ENCODE data around the gene LRRC66.

The LRRC66 gene

DNA sequence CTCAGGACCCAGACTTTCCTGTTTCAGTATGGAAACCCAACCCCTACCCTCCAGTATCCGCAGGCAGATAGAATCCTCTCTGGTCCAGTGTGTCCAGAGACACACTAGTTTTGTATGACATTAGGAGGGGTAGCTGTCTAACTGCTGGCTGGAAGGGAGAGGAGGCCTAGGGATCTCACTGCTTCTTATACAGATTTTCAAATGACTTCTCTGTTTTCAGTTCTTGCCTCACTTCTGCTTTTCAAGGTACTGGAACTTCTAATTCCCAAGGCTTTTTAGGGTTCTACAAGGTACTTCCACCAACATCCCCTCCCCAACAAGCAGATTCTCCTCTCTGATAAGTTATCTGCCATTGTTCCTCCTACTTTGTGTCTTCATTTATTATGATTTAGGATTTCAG is 11.8 kb upstream of the LRRC66 start:
- TF ChIP-seq, protein P1, sequence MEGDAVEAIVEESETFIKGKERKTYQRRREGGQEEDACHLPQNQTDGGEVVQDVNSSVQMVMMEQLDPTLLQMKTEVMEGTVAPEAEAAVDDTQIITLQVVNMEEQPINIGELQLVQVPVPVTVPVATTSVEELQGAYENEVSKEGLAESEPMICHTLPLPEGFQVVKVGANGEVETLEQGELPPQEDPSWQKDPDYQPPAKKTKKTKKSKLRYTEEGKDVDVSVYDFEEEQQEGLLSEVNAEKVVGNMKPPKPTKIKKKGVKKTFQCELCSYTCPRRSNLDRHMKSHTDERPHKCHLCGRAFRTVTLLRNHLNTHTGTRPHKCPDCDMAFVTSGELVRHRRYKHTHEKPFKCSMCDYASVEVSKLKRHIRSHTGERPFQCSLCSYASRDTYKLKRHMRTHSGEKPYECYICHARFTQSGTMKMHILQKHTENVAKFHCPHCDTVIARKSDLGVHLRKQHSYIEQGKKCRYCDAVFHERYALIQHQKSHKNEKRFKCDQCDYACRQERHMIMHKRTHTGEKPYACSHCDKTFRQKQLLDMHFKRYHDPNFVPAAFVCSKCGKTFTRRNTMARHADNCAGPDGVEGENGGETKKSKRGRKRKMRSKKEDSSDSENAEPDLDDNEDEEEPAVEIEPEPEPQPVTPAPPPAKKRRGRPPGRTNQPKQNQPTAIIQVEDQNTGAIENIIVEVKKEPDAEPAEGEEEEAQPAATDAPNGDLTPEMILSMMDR (IDR thresholded peaks at IDR 0.05), result no peak
- H3K4me3 ChIP-seq (ENCODE audit: low read depth in 1 of 2, low read length in 1 of 2), result no peak overlapping the region
- no peaks in the 10 kb centered on the region for H3K4me1 ChIP-seq (ENCODE audit: control insufficient read depth in 1 of 2, insufficient read depth in 1 of 2, low read depth in 1 of 2, low read length in 1 of 2)
- H3K27ac ChIP-seq, result no peak overlapping the region
- no peaks in the 10 kb centered on the region for H3K9me3 ChIP-seq
- H3K27me3 ChIP-seq, result peaks cover 33% of the 10 kb centered on the region
- no peaks in the 10 kb centered on the region for H3K36me3 ChIP-seq

DNA sequence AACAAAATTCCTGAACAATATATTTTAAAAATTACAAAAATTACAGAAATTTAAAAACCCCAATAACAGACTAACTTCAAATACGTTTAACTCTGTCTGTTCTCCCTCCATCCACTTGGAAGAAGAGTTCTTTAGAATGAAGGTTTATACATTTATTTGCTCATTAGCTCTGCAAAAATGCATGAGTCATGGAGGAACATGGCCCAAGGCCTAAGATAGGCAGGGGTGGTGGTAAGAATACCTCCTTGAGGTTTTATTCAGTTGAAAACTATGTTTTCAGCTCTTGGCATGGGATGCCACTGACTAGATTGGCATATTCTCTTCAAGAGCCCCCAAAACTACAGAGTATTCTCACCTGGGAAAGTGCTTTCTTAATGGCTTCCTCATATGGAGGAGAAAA is 8.8 kb upstream of the LRRC66 start:
- no peaks in the 10 kb centered on the region for H3K36me3 ChIP-seq

DNA sequence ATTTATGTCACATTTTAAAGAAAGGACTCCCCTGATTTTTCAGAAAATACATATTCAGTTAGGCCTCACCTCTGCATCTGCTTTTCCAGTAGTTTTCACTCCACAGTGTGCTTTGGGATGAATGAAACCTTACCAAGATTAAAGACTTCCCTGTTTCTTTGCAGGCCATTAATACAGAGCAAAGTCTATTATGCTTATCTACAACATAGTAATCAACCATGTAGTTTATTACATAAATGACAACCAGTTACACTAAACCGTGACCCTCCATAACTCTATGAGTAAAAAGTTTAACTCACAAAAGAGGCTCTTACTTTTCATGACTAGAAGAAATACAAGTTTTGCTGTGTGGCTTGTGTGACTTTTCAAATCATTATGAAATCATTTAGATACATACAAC is 2.3 kb downstream of the LRRC66 start:
- no peaks in the 10 kb centered on the region for H3K4me1 ChIP-seq (ENCODE audit: control insufficient read depth in 1 of 2, insufficient read depth in 1 of 2, low read depth in 1 of 2, low read length in 1 of 2)
- TF ChIP-seq, protein P1 (IDR thresholded peaks at IDR 0.05), result no peak

More for the DNA sequence above, 8.8 kb upstream of the LRRC66 start:
- no peak overlapping the region for H3K27ac ChIP-seq
- peaks cover 6% of the 10 kb centered on the region for H3K27me3 ChIP-seq
- H3K4me3 ChIP-seq (ENCODE audit: low read depth in 1 of 2, low read length in 1 of 2), result no peak overlapping the region
- TF ChIP-seq, protein P1 (IDR thresholded peaks at IDR 0.05), result no peak
- H3K9me3 ChIP-seq, result no peaks in the 10 kb centered on the region
- H3K4me1 ChIP-seq (ENCODE audit: control insufficient read depth in 1 of 2, insufficient read depth in 1 of 2, low read depth in 1 of 2, low read length in 1 of 2), result no peaks in the 10 kb centered on the region

DNA sequence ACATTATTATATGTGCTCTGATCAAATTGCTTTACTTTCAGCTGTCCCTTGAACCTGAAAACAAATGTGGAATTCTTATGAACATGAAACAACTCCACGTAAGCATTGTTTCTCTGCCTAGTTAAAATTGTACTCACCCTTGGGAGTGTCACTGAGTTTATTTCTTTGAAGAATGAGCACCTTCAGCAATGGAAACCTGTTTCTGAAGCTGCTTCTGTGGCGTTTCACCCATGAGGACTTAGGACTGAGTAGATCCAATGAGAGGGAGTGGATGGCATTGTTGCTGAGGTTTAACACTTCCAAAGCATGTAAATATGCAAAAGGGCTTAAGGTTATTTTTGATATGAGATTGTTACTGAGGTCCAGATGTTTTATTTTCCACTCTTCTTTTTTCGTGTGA is 3.2 kb downstream of the LRRC66 start:
- H3K36me3 ChIP-seq, result no peaks in the 10 kb centered on the region
- TF ChIP-seq, protein P1 (IDR thresholded peaks at IDR 0.05), result no peak
- H3K27ac ChIP-seq, result no peak overlapping the region
- H3K27me3 ChIP-seq, result no peaks in the 10 kb centered on the region
- H3K4me3 ChIP-seq (ENCODE audit: low read depth in 1 of 2, low read length in 1 of 2), result no peak overlapping the region
- H3K4me1 ChIP-seq (ENCODE audit: control insufficient read depth in 1 of 2, insufficient read depth in 1 of 2, low read depth in 1 of 2, low read length in 1 of 2), result no peaks in the 10 kb centered on the region
- H3K9me3 ChIP-seq, result no peaks in the 10 kb centered on the region

More for the DNA sequence above, 2.3 kb downstream of the LRRC66 start:
- H3K27me3 ChIP-seq, result no peaks in the 10 kb centered on the region
- no peak overlapping the region for H3K27ac ChIP-seq
- no peaks in the 10 kb centered on the region for H3K36me3 ChIP-seq
- H3K9me3 ChIP-seq, result no peaks in the 10 kb centered on the region
- H3K4me3 ChIP-seq (ENCODE audit: low read depth in 1 of 2, low read length in 1 of 2), result no peak overlapping the region

DNA sequence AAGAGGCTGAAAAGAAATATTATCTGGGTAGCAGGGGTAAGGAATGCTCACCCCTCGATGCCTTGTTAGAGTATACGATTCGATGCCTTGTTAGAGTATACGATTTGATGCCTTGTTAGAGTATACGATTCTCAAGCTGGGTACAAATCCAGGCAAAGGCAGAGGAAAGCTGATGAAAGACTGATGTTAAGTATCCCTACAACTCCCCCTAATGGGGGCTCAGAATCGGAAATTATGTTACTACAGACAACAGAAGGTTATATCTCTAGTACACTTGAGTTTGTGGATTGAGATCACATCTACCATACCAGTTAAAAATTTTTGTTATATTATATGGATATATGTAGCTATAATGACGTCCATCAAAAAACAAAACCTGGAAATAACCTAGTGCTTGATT is 4.8 kb downstream of the LRRC66 start:
- Histone ChIP-seq H3K36me3 (no peaks in the 10 kb centered on the region), H3K27ac (no peak overlapping the region), H3K27me3 (no peaks in the 10 kb centered on the region), H3K4me1 (ENCODE audit: control insufficient read depth in 1 of 2, insufficient read depth in 1 of 2, low read depth in 1 of 2, low read length in 1 of 2) (no peaks in the 10 kb centered on the region), H3K9me3 (no peaks in the 10 kb centered on the region), H3K4me3 (ENCODE audit: low read depth in 1 of 2, low read length in 1 of 2) (no peak overlapping the region)
- TF ChIP-seq, protein P1 (IDR thresholded peaks at IDR 0.05), result no peak

DNA sequence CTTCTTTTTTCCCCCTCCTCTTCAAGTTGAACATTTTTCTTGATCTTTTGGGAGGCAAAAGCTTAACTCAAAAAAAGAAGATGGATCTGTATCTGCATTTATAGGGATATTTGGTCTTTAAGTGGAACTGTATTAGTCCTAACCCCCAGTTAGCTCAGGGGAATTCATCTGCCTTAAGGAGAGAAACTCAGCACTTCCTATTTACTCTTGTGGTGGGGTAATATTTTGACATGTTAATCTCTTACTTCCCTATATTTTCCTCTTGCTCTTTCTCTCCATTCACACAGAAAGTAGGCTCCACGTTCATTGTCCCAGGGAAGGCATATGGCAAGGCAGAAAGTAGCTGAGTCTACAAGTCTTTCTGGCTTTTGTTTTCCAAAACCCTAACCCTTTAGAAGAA is 5.3 kb downstream of the LRRC66 start:
- no peak overlapping the region for H3K27ac ChIP-seq
- no peak overlapping the region for H3K4me3 ChIP-seq (ENCODE audit: low read depth in 1 of 2, low read length in 1 of 2)
- H3K4me1 ChIP-seq (ENCODE audit: control insufficient read depth in 1 of 2, insufficient read depth in 1 of 2, low read depth in 1 of 2, low read length in 1 of 2), result no peaks in the 10 kb centered on the region
- TF ChIP-seq, protein P1 (IDR thresholded peaks at IDR 0.05), result no peak
- no peaks in the 10 kb centered on the region for H3K36me3 ChIP-seq
- no peaks in the 10 kb centered on the region for H3K9me3 ChIP-seq
- H3K27me3 ChIP-seq, result no peaks in the 10 kb centered on the region
